ENCODE measurements around the gene FOXN1.

DNA sequence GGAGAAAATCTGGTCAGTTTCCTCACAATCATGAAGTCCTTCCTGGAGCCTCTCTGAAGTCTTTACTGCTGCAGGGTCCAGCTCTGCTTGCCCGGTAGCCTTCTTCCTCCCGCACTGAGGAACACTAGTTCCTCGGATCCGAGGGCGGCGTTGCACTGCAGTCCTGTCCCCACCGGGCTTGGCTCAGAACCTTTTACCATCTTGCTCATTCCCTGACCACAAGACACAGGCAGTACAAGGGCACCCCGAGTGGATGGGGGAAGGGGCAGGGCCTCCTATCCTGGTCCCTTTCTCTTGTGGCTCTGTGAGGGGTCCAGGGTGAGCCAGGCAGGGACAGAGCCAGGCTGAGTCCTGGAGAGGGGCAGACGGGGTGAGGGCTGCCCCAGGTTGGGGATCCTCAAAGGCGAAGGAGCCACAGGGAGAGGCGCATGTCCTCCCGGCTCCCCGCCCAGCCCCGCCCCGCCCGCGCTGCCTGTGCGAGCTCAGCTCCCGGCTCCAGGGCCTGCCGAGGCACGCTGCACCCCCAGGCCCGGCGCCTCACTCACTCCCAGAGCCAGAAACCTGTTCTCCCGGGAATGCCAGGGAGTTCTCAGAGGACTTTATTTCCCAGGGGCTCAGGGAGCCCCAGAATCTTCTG, 1.5 kb downstream of the FOXN1 start:
- TF ChIP-seq CTCF (IDR thresholded peaks at IDR 0.05), result no peak
- TF ChIP-seq POLR2A (IDR thresholded peaks at IDR 0.05), result no peak
